Nephron progenitor cell (in vitro differentiated cells): Measurements from ENCODE around the gene COL26A1.

Experiments used
- DNase-seq: peaks from one replicate; pipeline ENCODE4 v3.0.0; 2021
- H3K27ac Mint-ChIP-seq: 2 replicates; pipeline ENCODE4 v1.8.0; 2021; ENCODE audit warnings: mild to moderate bottlenecking, moderate library complexity, mixed read lengths
- H3K27me3 Mint-ChIP-seq: 2 replicates; pipeline ENCODE4 v1.8.0; 2021; ENCODE audit warnings: mild to moderate bottlenecking, low read depth, mixed read lengths; ENCODE audit not compliant: poor library complexity
- H3K36me3 Mint-ChIP-seq: 2 replicates; pipeline ENCODE4 v1.8.0; 2021; ENCODE audit warnings: low read depth, mixed read lengths
- H3K4me1 Mint-ChIP-seq: 2 replicates; pipeline ENCODE4 v1.8.0; 2021; ENCODE audit warnings: mixed read lengths
- H3K4me3 Mint-ChIP-seq: 2 replicates; pipeline ENCODE4 v1.8.0; 2021; ENCODE audit warnings: mild to moderate bottlenecking, moderate library complexity, mixed read lengths
- H3K9me3 Mint-ChIP-seq: 2 replicates; pipeline ENCODE4 v1.8.0; 2021; ENCODE audit warnings: mild to moderate bottlenecking, moderate library complexity, mixed read lengths
- TF ChIP-seq, protein P1 (sequence below): fragments of 200-600 bp; sonication (generic); IDR thresholded peaks from 2 replicates; pipeline ENCODE4 v1.5.0; 2021; ENCODE audit warnings: antibody characterized with exemption

COL26A1 gene

DNA sequence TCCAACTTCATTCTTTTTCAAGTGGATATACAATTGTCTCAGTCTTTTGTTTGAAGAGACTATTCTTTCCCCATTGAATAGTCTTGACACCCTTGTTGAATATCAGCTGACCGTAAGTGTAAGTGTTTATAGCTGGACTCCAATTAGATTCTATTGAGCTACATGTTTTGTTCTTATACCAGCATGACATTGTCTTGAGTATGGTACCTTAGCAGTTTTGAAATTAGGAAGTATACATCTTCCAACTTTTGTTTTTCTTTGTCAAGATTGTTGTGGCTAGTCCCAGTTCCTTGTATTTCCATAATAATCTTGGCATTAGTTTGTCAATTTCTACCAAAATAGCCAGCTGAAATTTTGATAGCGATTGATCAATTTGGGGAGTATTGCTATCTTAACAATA, 209.5 kb downstream of the COL26A1 start:
- no peak overlapping the region for H3K4me3 Mint-ChIP-seq
- DNase-seq = no peak
- H3K36me3 Mint-ChIP-seq = peaks cover 7% of the 10 kb centered on the region
- TF ChIP-seq, protein P1, sequence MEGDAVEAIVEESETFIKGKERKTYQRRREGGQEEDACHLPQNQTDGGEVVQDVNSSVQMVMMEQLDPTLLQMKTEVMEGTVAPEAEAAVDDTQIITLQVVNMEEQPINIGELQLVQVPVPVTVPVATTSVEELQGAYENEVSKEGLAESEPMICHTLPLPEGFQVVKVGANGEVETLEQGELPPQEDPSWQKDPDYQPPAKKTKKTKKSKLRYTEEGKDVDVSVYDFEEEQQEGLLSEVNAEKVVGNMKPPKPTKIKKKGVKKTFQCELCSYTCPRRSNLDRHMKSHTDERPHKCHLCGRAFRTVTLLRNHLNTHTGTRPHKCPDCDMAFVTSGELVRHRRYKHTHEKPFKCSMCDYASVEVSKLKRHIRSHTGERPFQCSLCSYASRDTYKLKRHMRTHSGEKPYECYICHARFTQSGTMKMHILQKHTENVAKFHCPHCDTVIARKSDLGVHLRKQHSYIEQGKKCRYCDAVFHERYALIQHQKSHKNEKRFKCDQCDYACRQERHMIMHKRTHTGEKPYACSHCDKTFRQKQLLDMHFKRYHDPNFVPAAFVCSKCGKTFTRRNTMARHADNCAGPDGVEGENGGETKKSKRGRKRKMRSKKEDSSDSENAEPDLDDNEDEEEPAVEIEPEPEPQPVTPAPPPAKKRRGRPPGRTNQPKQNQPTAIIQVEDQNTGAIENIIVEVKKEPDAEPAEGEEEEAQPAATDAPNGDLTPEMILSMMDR = no peak
- peaks cover 7% of the 10 kb centered on the region for H3K4me1 Mint-ChIP-seq
- peaks cover 12% of the 10 kb centered on the region for H3K27me3 Mint-ChIP-seq
- peaks cover 56% of the 10 kb centered on the region for H3K9me3 Mint-ChIP-seq
- H3K27ac Mint-ChIP-seq = no peak overlapping the region

DNA sequence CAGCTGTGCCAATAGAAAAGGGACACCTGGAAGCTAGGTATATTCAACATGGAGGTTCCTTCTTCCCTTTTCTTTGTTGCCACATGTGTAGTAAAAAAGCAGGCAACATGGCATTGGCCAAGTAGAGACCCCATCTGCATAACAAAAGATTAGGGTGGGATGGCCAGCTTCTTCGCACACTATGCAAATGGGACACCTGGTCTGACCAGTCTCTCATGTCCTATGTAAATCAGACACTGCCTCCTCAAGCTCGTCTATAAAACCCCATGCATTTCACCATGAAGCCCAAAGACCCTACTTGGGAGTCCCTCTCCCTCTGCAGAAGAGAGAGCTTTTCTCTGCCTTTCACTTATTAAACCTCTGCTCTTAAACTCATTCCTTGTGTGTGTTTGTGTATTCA, 212.5 kb downstream of the COL26A1 start:
- Mint-ChIP-seq H3K27me3 (peaks cover 8% of the 10 kb centered on the region), H3K4me1 (peaks cover 7% of the 10 kb centered on the region), H3K4me3 (no peak overlapping the region), H3K36me3 (peaks cover 7% of the 10 kb centered on the region), H3K27ac (no peak overlapping the region), H3K9me3 (peaks cover 46% of the 10 kb centered on the region)
- no peak for DNase-seq
- TF ChIP-seq, protein P1 = no peak

DNA sequence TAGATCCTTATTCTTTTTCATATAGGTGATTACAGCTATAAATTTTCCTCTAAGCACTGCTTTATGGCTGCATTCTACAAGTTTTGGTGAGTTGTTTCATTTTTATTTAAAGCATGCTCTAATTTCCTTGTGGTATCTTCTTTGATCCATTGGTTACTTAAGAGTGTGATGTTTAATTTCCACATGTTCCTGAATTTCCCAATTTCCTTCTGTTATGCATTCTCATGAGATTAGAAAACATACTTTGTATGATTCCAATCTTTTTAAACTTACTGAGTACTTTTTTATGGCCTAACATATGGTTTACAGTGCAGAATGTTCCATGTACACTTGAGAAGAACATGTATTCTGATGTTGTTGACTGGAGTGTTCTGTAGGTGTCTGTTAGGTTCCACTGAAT, 213.0 kb downstream of the COL26A1 start:
- H3K36me3 Mint-ChIP-seq = peaks cover 7% of the 10 kb centered on the region
- H3K27ac Mint-ChIP-seq = no peak overlapping the region
- no peak for DNase-seq
- no peak overlapping the region for H3K4me3 Mint-ChIP-seq
- TF ChIP-seq, protein P1 = no peak
- peaks cover 8% of the 10 kb centered on the region for H3K27me3 Mint-ChIP-seq
- H3K4me1 Mint-ChIP-seq = peaks cover 7% of the 10 kb centered on the region
- H3K9me3 Mint-ChIP-seq = peaks cover 41% of the 10 kb centered on the region

DNA sequence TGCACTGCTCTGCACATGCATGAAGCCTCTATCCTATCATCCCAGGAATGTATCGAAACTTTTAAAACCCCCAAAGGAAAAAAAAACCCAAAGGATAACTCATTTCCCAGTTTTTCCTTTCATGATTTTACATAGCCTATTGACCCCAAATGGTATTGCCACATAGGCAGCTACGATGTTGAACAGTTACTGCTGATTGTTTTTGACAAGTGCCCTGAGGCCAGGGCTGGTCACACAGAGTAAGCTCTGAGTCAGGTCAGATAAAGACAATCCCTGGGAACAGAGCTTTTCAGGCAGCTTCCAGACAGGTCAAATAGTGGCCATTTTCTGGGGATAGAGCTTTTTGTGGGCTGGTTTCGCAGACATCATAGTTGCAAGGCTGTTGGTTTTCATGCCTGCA, 214.3 kb downstream of the COL26A1 start:
- TF ChIP-seq, protein P1 = no peak
- Mint-ChIP-seq H3K27ac (no peak overlapping the region), H3K27me3 (peaks cover 4% of the 10 kb centered on the region), H3K9me3 (peaks cover 29% of the 10 kb centered on the region), H3K36me3 (peaks cover 7% of the 10 kb centered on the region), H3K4me1 (peaks cover 7% of the 10 kb centered on the region), H3K4me3 (no peak overlapping the region)
- DNase-seq = no peak

DNA sequence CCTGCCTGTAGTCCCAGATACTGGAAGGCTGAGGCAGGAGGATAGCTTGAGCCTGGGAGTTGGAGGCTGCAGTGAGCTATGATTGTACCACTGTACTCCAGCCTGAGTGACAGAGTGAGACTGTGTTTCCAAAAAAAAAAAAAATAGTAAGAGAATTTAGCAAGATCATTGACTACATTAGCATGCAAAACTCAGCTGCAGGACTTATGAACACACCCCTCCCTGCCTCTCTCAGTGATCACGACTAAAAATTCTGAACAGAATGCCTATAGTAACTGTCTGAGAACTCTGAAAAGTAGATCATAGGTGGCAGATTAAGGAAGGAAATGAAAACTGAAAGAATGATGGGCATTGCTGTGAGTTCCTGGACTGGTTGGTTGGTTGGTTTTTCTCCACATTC, 215.9 kb downstream of the COL26A1 start:
- no peak overlapping the region for H3K4me3 Mint-ChIP-seq
- H3K4me1 Mint-ChIP-seq = peaks cover 16% of the 10 kb centered on the region
- peaks cover 30% of the 10 kb centered on the region for H3K9me3 Mint-ChIP-seq
- DNase-seq = no peak
- TF ChIP-seq, protein P1 = no peak
- H3K27me3 Mint-ChIP-seq = peaks cover 8% of the 10 kb centered on the region
- H3K36me3 Mint-ChIP-seq = peaks cover 3% of the 10 kb centered on the region
- H3K27ac Mint-ChIP-seq = no peak overlapping the region

DNA sequence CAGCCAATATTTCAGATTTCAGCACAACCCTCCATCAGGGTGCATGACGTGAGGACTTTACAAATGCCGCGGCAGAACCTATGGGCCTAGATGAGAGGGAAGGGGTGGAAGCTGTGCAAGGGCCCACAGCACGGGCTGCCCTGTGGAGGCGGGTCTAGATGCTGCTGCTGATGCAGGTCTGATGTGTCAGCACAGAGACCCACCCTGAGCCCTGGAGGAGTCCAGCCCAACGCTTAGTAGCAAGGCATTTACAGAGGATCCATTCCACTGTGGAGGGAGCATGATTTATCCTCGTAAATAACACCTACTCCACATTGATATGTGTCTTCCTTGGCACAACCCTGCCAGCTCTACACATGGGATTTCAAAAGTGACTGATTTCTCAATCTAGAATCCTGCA, 217.9 kb downstream of the COL26A1 start:
- Mint-ChIP-seq H3K36me3 (no peaks in the 10 kb centered on the region), H3K4me1 (peaks cover 18% of the 10 kb centered on the region), H3K9me3 (peaks cover 30% of the 10 kb centered on the region), H3K27ac (no peak overlapping the region), H3K27me3 (peaks cover 5% of the 10 kb centered on the region), H3K4me3 (no peak overlapping the region)
- TF ChIP-seq, protein P1 = no peak
- DNase-seq = no peak
